Mammary epithelial cell (primary cell): ENCODE measurements around the gene PAK5.

ENCODE experiments used
- EZH2 ChIP-seq: IDR thresholded peaks from 2 replicates; pipeline ENCODE4 v1.6.1; 2012; ENCODE audit warnings: low read length, inconsistent platforms, borderline replicate concordance
- TF ChIP-seq, protein P1 (sequence below), 2 donors: IDR thresholded peaks in 1 of 2; conservative IDR thresholded peaks in 1 of 2; 2 replicates each; pipeline ENCODE4 v1.5.1; 2011 to 2012; ENCODE audit warnings: inconsistent platforms in 2 of 2, low read length in 2 of 2, mild to moderate bottlenecking in 2 of 2, control low read depth in 1 of 2, low read depth in 1 of 2; ENCODE audit not compliant: insufficient read depth in 1 of 2; ENCODE audit errors: extremely low read depth in 1 of 2

DNA sequence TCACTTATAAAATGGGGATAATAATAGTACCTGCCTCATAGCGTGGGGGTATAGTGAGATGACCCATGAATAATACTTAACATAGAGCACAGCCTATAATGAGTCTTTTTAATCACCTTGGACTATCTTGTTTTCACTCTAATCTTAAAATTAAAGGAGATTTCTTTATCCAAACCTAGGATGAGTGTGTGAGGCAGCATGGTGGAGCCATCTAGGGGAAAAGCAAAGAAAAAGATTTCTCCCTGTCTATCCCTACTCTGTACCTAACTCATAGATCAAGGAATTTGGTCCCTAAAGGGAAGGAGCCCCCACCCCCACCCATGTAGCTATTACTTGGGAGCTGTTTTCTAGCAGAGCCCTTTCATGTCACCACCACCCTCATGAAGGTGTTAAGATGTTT is 45.2 kb upstream of the PAK5 start:
- TF ChIP-seq, protein P1, sequence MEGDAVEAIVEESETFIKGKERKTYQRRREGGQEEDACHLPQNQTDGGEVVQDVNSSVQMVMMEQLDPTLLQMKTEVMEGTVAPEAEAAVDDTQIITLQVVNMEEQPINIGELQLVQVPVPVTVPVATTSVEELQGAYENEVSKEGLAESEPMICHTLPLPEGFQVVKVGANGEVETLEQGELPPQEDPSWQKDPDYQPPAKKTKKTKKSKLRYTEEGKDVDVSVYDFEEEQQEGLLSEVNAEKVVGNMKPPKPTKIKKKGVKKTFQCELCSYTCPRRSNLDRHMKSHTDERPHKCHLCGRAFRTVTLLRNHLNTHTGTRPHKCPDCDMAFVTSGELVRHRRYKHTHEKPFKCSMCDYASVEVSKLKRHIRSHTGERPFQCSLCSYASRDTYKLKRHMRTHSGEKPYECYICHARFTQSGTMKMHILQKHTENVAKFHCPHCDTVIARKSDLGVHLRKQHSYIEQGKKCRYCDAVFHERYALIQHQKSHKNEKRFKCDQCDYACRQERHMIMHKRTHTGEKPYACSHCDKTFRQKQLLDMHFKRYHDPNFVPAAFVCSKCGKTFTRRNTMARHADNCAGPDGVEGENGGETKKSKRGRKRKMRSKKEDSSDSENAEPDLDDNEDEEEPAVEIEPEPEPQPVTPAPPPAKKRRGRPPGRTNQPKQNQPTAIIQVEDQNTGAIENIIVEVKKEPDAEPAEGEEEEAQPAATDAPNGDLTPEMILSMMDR (conservative IDR thresholded peaks at IDR 0.05 in 1 of 2, IDR thresholded peaks at IDR 0.05 in 1 of 2; ENCODE audit: extremely low read depth in 1 of 2, insufficient read depth in 1 of 2, low read depth in 1 of 2, low read length in 2 of 2) = peak; percentile 8 to 61
- no peak for TF ChIP-seq EZH2
